Renal pelvis (tissue), 4 donors: ENCODE results near the gene IGF1R. TPM values are rescaled to one million over a fixed set of nuclear protein-coding genes. Genes with fewer than 3 reads are reported as not detected.

Experiments
- DNase-seq: peaks from one replicate; pipeline ENCODE4 v3.0.0-alpha.2; 2013
- polyA plus RNA-seq, 3 donors: library from polyadenylated mRNA; unstranded; fragments of 120-200 nt; gene quantifications; one replicate each; pipeline ENCODE4 v1.2.1, GENCODE V29; 2013; ENCODE audit not compliant: insufficient read length in 3 of 3

The IGF1R gene
- polyA plus RNA-seq, 3 donors = 39.9 to 63.7 (median 61.4) TPM

GRCh38 chr15:98668566-98669308 lies 20.4 kb downstream of the IGF1R start:
- no peak for DNase-seq

GRCh38 chr15:98669638-98670037 lies 21.3 kb downstream of the IGF1R start:
- DNase-seq = no peak

- no peak for DNase-seq
These were observed 23.0 kb downstream of the IGF1R start for GRCh38 chr15:98671060-98672008.

- DNase-seq = no peak
These were observed 24.8 kb downstream of the IGF1R start for GRCh38 chr15:98673133-98673532.

- DNase-seq = no peak
These were observed 26.0 kb downstream of the IGF1R start for GRCh38 chr15:98674336-98674735.

GRCh38 chr15:98676586-98677270 lies 28.4 kb downstream of the IGF1R start:
- DNase-seq = no peak

- DNase-seq = no peak
These were observed 29.2 kb downstream of the IGF1R start for GRCh38 chr15:98677345-98678059.

GRCh38 chr15:98678484-98678883 lies 30.1 kb downstream of the IGF1R start:
- no peak for DNase-seq

- DNase-seq = no peak
These were observed 32.7 kb downstream of the IGF1R start for GRCh38 chr15:98681061-98681460.

- no peak for DNase-seq
These were observed 34.8 kb downstream of the IGF1R start for GRCh38 chr15:98682992-98683701.

GRCh38 chr15:98683831-98684230 lies 35.5 kb downstream of the IGF1R start:
- DNase-seq = no peak

- DNase-seq = no peak
These were observed 36.1 kb downstream of the IGF1R start for GRCh38 chr15:98684436-98684835.

GRCh38 chr15:98684995-98685525 lies 36.7 kb downstream of the IGF1R start:
- no peak for DNase-seq

GRCh38 chr15:98686983-98687382 lies 38.6 kb downstream of the IGF1R start:
- DNase-seq = no peak

- DNase-seq = no peak
These were observed 41.1 kb downstream of the IGF1R start for GRCh38 chr15:98689431-98689861.

- no peak for DNase-seq
These were observed 42.1 kb downstream of the IGF1R start for GRCh38 chr15:98690272-98690950.

GRCh38 chr15:98692213-98692612 lies 43.9 kb downstream of the IGF1R start:
- no peak for DNase-seq

GRCh38 chr15:98694161-98694560 lies 45.8 kb downstream of the IGF1R start:
- DNase-seq = no peak

- no peak for DNase-seq
These were observed 50.5 kb downstream of the IGF1R start for GRCh38 chr15:98698792-98699191.
